HG03521 (cell line): ENCODE measurements around the gene TEX2.
"Not testable (repeated sequence)": the region's sequence is repeated elsewhere in the genome, so short reads cannot be mapped to it uniquely, and the experiment has no call there.

Experiments used
- ATAC-seq: cut with Tn5 transposase; IDR thresholded peaks from one replicate; pipeline ENCODE4 v1.9.1; 2021; ENCODE audit warnings: mild to moderate bottlenecking, moderate library complexity; ENCODE audit not compliant: unreplicated experiment

The TEX2 gene

GRCh38 chr17:64186171-64187092, 76.6 kb downstream of the TEX2 start:
- no peak for ATAC-seq

GRCh38 chr17:64185557-64185956, 77.5 kb downstream of the TEX2 start:
- ATAC-seq, result not testable (repeated sequence)

- ATAC-seq, result no peak
Observed at GRCh38 chr17:64185101-64185500, 78.0 kb downstream of the TEX2 start.

- no peak for ATAC-seq
Observed at GRCh38 chr17:64183815-64184214, 79.2 kb downstream of the TEX2 start.

GRCh38 chr17:64182325-64183012, 80.6 kb downstream of the TEX2 start:
- no peak for ATAC-seq

GRCh38 chr17:64180089-64181073, 82.7 kb downstream of the TEX2 start:
- ATAC-seq, result no peak

GRCh38 chr17:64179024-64179423, 84.0 kb downstream of the TEX2 start:
- not testable (repeated sequence) for ATAC-seq

GRCh38 chr17:64178011-64178825, 84.8 kb downstream of the TEX2 start:
- ATAC-seq, result no peak

- ATAC-seq, result no peak
Observed at GRCh38 chr17:64177311-64178010, 85.6 kb downstream of the TEX2 start.

GRCh38 chr17:64176556-64176955, 86.5 kb downstream of the TEX2 start:
- ATAC-seq, result no peak

GRCh38 chr17:64174686-64175456, 88.2 kb downstream of the TEX2 start:
- ATAC-seq, result no peak

GRCh38 chr17:64173646-64174045, 89.4 kb downstream of the TEX2 start:
- ATAC-seq, result no peak

GRCh38 chr17:64172510-64172909, 90.5 kb downstream of the TEX2 start:
- ATAC-seq, result no peak

- ATAC-seq, result no peak
Observed at GRCh38 chr17:64171041-64171440, 92.0 kb downstream of the TEX2 start.

- no peak for ATAC-seq
Observed at GRCh38 chr17:64170286-64170685, 92.8 kb downstream of the TEX2 start.

GRCh38 chr17:64167666-64168065, 95.4 kb downstream of the TEX2 start:
- not testable (repeated sequence) for ATAC-seq

- no peak for ATAC-seq
Observed at GRCh38 chr17:64166876-64167275, 96.2 kb downstream of the TEX2 start.

- no peak for ATAC-seq
Observed at GRCh38 chr17:64165347-64165746, 97.7 kb downstream of the TEX2 start.
